ENCODE measurements around the gene TLK2.
"Not testable (repeated sequence)": the region's sequence is repeated elsewhere in the genome, so short reads cannot be mapped to it uniquely, and the experiment has no call there.

GRCh38 chr17:62445791-62446190 is 32.8 kb upstream of the TLK2 start:
- TF ChIP-seq, protein P1, sequence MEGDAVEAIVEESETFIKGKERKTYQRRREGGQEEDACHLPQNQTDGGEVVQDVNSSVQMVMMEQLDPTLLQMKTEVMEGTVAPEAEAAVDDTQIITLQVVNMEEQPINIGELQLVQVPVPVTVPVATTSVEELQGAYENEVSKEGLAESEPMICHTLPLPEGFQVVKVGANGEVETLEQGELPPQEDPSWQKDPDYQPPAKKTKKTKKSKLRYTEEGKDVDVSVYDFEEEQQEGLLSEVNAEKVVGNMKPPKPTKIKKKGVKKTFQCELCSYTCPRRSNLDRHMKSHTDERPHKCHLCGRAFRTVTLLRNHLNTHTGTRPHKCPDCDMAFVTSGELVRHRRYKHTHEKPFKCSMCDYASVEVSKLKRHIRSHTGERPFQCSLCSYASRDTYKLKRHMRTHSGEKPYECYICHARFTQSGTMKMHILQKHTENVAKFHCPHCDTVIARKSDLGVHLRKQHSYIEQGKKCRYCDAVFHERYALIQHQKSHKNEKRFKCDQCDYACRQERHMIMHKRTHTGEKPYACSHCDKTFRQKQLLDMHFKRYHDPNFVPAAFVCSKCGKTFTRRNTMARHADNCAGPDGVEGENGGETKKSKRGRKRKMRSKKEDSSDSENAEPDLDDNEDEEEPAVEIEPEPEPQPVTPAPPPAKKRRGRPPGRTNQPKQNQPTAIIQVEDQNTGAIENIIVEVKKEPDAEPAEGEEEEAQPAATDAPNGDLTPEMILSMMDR (IDR thresholded peaks at IDR 0.05) = not testable (repeated sequence)
- not testable (repeated sequence) for TF ChIP-seq EP300, POLR2AphosphoS5, POLR2A (IDR thresholded peaks at IDR 0.05)

Data from sigmoid colon (tissue), 4 donors.